Sciatic nerve (tissue), 2 donors: ENCODE data around the gene HOXB1. TPM values are rescaled to one million over a fixed set of nuclear protein-coding genes. Genes with fewer than 3 reads are reported as not detected.

Experiments
- ATAC-seq: fragments of 200-7000 bp; cut with Tn5 transposase; one replicate; pipeline ENCODE4 v1.9.1; 2020; ENCODE audit warnings: mild to moderate bottlenecking, moderate library complexity
- DNase-seq: peaks from one replicate; pipeline ENCODE4 v3.0.0-alpha.2; 2020; ENCODE audit warnings: low spot score
- intact Hi-C: fragments of 100-400 bp; cut with DNase I; formaldehyde crosslinking; loops from one replicate; pipeline ENCODE4 v1.14.2; 2022
- total RNA-seq: library from RNA; stranded (reverse); fragmentation: NEBNext Ultra II Directional; extraction: Animal tissue kit (Norgen Biotek cat#: 25700); gene quantifications from one replicate; pipeline ENCODE4 v1.2.1, GENCODE V29; 2021
- donor health status: DM: no; HTN: no; CAD: no.
- donor health status: DM: no; HTN: no; CAD: no.

Gene HOXB1
- total RNA-seq, 1 donor from 2014 or later: not detected

DNA sequence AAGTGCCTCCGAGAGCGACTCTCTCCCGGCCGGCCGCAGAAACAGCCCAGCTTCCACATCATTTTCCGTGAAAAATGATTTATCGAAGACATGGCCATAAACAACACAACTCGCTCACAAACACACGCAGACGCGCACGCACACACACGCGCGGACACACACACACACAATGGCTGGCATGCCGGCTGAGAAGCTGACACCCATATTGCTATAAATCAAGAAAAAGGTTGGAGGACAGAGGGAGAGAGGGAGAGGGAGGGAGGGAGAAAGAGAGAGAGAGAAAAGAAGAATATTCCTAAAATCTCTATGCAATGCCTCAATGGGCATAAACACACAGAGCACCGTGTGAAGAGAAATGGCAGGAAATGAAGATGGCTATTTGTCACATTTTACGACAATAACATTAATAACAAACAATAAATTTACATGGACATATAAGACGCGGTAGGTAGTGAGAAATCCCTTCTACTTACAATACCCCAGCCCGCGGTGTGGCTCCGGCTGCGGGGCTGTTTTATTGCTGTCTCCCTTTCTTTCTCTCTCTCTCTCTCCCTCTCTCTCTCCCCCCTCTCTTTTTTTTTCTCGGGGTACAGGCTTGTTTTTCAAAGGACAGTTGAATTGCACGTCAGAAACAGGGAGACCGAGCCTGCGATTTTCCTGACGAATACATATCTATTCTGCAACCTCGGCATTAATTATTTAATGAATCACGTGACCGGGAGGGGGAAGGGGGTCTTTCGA is 37.9 kb upstream of the HOXB1 start:
- no peak for DNase-seq
- intact Hi-C loops: no loop called here
- ATAC-seq: no peak

GRCh38 chr17:48567646-48568354 is 37.0 kb upstream of the HOXB1 start:
- intact Hi-C loops: no loop called here
- ATAC-seq (no peak), DNase-seq (no peak)

- DNase-seq (no peak), ATAC-seq (no peak)
- intact Hi-C loops: no loop called here
Observed at GRCh38 chr17:48567209-48567608, 36.4 kb upstream of the HOXB1 start.

GRCh38 chr17:48566717-48567116 is 35.9 kb upstream of the HOXB1 start:
- intact Hi-C loops: no loop called here
- ATAC-seq: no peak
- DNase-seq: no peak

DNA sequence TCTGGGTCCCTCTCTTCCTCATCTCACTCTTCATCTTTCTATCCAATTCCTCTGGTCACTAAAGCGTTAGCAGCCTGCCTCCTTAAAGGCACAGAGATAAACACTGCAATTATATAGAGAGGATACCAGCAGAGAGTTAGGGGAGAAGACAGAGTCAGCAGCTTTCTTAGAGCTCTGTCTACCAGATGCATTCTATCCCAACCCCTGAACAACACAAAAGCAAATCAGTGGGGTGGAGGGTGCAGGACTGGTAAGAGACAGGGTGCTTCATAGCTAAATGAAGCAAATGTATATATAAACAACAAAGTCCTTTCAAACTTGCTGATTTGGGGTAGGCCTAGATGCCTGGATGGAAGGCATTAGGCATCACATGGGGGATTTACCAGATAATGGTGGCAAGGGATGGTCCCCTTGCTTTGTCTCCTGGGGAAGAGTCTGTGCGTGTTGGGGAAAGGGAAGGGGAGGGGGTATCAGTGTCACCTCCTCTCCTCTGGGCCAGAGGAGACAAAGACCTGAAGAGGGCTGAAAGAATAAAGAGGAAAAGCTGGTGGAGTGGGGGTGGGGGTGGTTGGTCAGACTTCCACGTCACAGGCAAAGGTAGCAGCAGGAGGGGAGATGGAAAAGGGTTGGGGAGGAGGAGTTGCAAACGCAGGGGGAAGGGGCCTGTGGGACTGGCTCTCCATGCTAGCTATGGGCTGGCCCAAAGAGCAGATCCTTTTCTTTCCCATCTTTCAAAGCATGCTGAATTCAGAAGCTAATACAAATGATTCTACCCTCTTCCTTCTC is 35.3 kb upstream of the HOXB1 start:
- intact Hi-C loops: no loop called here
- DNase-seq: no peak
- ATAC-seq: no peak

DNA sequence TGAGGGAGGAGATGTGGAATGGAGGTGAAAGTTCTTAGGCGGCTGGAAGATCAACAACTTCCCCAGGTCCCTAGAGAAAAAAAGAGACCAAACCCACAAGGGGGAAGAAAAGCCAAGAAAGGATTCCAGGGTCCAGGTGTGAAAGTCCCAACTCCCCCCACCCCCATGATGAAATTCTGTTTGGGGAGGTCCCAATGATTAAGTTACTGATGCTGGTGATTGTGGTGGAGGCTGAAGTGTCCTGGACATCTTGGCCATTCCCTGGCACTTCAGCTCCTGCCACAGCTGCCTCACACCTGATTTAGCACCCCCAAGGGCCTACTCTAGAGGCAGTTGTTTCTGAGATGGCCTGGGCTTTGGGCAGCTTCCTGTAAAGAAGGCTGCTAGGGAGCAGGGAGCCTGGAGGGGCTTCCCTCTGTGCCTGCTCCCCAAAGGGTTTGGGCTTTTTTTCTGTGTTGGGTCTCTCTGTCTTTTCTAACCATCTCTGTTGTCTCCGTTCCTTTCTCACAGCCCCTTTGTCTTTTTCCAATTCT is 34.3 kb upstream of the HOXB1 start:
- intact Hi-C loops: no loop called here
- ATAC-seq (no peak), DNase-seq (no peak)

DNA sequence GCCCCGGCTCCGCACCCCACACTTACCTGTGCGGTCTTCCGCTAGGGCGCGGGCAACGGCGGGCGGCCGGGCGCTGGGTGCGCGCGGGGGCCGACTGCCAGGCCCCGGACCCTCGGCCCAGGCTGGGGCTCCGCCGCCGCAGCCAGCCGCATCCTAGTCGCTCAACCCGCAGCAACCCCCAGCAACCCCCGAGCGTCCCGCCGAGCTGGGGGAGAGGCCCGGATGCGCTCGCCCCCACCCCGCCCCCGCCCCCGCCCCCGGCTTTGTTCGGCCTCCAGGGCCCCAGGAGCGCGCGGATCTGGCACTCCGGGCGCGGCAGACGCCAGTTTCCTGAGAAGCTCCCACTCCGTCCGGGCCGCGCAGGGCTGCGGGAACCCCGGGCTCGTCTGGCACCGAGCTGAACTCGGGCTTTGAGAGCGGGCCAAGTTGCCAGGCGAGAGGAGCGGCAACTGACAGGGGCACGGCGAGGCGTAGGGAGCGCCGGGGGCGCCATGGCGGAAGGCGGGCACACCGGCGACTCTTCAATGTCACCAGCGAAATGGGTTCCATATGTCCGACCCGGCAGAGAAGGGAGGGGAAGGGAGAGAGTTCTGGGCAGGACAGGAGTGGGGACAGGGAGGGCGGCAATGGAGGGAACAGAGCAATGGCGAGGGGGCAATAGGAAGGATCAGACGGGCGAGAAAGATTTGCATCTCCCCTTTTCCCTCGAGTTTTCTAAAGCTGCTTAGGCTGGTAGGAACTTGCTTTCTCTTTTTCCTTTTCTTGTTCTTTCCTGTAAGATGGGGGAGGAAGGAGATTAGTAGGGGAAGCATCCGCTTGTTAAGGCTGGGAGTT is 33.6 kb upstream of the HOXB1 start:
- intact Hi-C loops: no loop called here
- ATAC-seq (peak; percentile 55), DNase-seq (no peak)

DNA sequence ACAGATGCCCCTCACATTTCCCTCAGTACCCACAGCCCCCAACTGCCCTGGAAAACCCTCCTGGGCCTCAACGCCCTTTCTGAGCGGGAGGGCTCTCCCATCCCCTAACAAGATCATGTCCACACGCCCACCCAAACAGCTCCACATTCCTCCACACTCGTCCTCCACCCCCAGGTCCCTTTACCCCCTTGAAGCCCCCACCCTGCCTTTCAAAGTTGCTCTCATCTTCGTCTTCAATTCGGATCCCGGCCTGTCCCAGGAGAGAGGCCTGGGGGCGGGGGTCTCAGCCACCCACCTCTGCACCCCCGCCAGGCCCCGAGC is 33.0 kb upstream of the HOXB1 start:
- ATAC-seq: no peak
- no peak for DNase-seq
- intact Hi-C loops: no loop called here

DNA sequence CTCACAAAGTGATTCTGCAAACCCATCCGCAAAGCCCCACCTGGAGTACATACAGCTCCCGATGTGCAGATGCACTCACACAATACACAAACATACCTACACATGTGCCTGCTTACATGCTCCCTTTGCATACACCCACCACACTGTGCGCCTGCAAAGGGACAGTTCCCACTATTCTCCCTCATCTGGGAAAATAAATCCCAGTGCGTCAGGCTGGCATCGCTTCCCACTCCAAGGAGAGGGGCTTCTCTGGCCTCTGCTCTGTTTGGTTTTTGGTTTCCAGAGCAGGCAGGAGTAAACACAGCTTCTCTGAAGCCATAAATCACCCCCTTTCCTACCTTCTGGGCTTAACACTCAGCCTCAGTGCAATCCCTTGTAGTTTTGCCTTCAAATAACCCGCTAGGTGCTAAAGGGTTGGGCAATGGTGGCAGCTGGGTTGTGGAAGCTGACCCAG is 32.6 kb upstream of the HOXB1 start:
- intact Hi-C loops: no loop called here
- DNase-seq (no peak), ATAC-seq (no peak)

GRCh38 chr17:48562934-48563333 is 32.1 kb upstream of the HOXB1 start:
- ATAC-seq (no peak), DNase-seq (no peak)
- intact Hi-C loops: no loop called here

- ATAC-seq: no peak
- intact Hi-C loops: no loop called here
- DNase-seq: no peak
Observed at GRCh38 chr17:48561884-48562810, 31.3 kb upstream of the HOXB1 start.

DNA sequence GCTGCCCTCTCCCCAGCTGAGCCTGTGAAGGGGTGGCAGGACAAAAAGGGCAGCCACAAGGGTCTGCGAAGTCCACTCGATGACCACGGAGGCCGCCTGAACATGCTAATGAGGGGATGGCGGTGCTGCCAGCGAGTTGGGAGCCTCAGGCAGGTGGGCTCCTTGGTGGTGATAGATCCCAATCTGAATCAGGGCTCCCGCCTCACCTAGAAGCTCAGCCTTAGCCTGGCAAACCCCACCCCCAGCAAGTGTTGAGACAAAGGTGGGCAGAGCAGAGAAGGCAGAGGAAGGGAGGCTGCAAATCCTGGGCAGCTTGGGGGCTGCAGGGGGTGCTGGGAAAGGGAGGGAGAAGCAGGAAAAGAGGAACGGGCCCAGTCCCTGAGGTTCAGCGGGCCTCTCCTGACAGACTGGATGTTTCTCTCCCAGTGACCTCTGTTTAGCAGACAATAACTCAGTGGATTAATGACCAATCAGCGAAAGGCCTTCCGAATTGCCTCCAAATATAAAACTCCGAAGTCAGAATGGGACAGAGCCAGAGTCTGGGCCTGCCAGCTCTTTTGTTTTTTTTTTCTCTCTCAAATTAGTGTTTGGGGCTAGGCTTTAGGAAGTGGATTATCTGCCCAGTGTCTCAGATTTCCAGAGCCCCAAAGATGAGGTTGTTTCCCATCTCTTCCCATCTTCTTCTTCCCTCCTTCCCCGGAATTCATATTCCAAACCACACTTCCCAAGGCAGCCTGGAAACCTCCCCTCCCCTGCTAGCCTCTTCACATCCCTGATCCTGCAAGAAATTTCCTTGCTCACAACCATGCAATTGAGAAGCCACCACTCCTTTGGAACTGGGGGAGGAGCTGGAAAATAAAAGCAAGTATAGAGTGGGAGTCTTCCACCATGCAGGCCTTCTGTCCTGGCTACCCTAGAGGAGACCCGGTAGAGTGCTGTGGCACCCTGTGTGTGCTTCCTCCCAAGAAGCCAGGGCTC is 29.3 kb upstream of the HOXB1 start:
- DNase-seq (no peak), ATAC-seq (no peak)
- intact Hi-C loops: no loop called here

DNA sequence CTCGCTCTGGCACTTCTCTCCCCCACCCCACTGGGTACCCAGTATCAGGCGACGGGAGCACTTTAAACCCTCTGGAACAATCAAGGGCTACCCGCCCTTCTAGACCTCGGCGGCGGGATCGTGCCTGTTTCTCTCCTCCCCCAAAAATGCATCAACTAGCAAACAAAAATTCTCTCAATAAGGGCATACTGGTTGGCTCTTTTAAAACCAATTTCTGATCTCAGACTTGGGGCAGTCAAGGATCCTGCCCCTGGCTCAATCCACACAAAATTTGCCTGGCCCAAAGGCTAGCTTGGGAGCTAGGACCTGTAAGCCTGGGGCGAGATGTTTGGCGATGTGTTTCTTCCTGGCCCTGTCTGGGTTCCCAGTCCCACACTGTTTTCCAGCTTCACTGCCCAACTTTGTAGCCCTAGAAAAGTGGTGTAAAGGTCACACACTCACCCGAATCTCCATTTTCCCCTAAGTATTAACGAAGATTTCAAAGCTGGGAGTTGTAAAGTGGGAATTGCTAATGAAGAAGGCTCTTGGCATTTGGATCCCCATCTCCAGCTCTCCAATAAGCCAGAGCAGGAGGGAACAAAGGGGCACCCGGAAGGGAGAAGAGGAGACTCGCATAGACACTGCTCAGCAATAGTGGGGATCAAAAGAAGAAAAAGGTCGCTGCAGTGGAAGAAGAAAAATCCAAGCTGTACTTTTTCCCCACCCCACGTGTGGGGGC is 28.5 kb upstream of the HOXB1 start:
- DNase-seq (no peak), ATAC-seq (no peak)
- intact Hi-C loops: no loop called here

GRCh38 chr17:48558831-48559121 is 28.0 kb upstream of the HOXB1 start:
- DNase-seq (no peak), ATAC-seq (no peak)
- intact Hi-C loops: no loop called here

- DNase-seq: no peak
- ATAC-seq: no peak
- intact Hi-C loops: no loop called here
Observed at GRCh38 chr17:48558057-48558830, 27.4 kb upstream of the HOXB1 start.
